H1 (cell line): ENCODE data around the gene WFDC11. TPM values are rescaled to one million over a fixed set of nuclear protein-coding genes. Genes with fewer than 3 reads are reported as not detected.

ENCODE experiments used
- CTCF ChIA-PET: fragments of 300-600 bp; sonication (Branson Sonifier 250); formaldehyde crosslinking; loops from one replicate; lab custom pipeline; 2021; ENCODE audit not compliant: partially characterized antibody; lab: Charles Lee
- POLR2A ChIA-PET: fragments of 300-600 bp; sonication (Branson Sonifier 250); formaldehyde crosslinking; loops from one replicate; lab custom pipeline; 2021; ENCODE audit warnings: inconsistent platforms; ENCODE audit not compliant: partially characterized antibody; lab: Charles Lee
- DNase-seq, 2 experiments: peaks; one replicate each; pipeline versions ENCODE4 v3.0.0 to v3.0.0-alpha.2; 2010 to 2022; ENCODE audit warnings: low spot score in 2 of 2, low read depth in 1 of 2, mixed read lengths in 1 of 2
- FAIRE-seq: peaks from 2 replicates; lab custom pipeline; 2011; peaks lifted over from hg19 to GRCh38; lab: Jason Lieb, UNC
- H2AFZ ChIP-seq: 2 replicates; pipeline ENCODE4 v1.8.1; 2012; ENCODE audit warnings: low read length, inconsistent platforms
- H2AK5ac ChIP-seq: 2 replicates; pipeline ENCODE4 v1.6.1; 2013; ENCODE audit warnings: low read depth, low read length
- H2BK120ac ChIP-seq: replicated peaks from 2 replicates; pipeline ENCODE3; 2013; ENCODE audit warnings: low read depth, low read length, inconsistent platforms
- H2BK12ac ChIP-seq: 2 replicates; pipeline ENCODE4 v1.6.1; 2013; ENCODE audit warnings: low read depth, low read length
- H2BK15ac ChIP-seq: 2 replicates; pipeline ENCODE4 v1.6.1; 2013; ENCODE audit warnings: low read length
- H2BK20ac ChIP-seq: 2 replicates; pipeline ENCODE4 v1.6.1; 2013; ENCODE audit warnings: low read length
- H2BK5ac ChIP-seq: 2 replicates; pipeline ENCODE4 v1.6.1; 2013; ENCODE audit warnings: low read depth, low read length
- H3K14ac ChIP-seq: 2 replicates; pipeline ENCODE4 v1.6.1; 2013; ENCODE audit warnings: inconsistent platforms; ENCODE audit not compliant: insufficient read length
- H3K18ac ChIP-seq: 2 replicates; pipeline ENCODE4 v1.6.1; 2013; ENCODE audit warnings: low read length; ENCODE audit errors: extremely low read depth
- H3K23ac ChIP-seq: 2 replicates; pipeline ENCODE4 v1.6.1; 2013; ENCODE audit warnings: inconsistent platforms; ENCODE audit not compliant: insufficient read length
- H3K23me2 ChIP-seq: 2 replicates; pipeline ENCODE4 v1.6.1; 2013; ENCODE audit warnings: low read depth, low read length
- H3K27ac ChIP-seq: 2 replicates; pipeline ENCODE4 v1.6.1; 2011; ENCODE audit warnings: low read depth, low read length, inconsistent platforms
- H3K27me3 ChIP-seq, 4 experiments: replicated peaks in 1 of 4; 1 replicate in 1 of 4; 2 replicates in 3 of 4; pipeline versions ENCODE4 v1.6.1 to v1.8.1; 2011 to 2013; ENCODE audit warnings: low read length in 3 of 4, mild to moderate bottlenecking in 3 of 4, inconsistent platforms in 2 of 4, mixed read lengths in 2 of 4, moderate library complexity in 1 of 4; ENCODE audit not compliant: control insufficient read depth in 3 of 4, insufficient read depth in 3 of 4; ENCODE audit errors: extremely low read depth in 1 of 4
- H3K36me3 ChIP-seq, 4 experiments: 2 replicates each; pipeline versions ENCODE4 v1.6.1 to v1.8.1; 2011 to 2013; ENCODE audit warnings: mild to moderate bottlenecking in 4 of 4, low read length in 3 of 4, moderate library complexity in 2 of 4, control low read depth in 1 of 4, inconsistent platforms in 1 of 4; ENCODE audit not compliant: insufficient read depth in 4 of 4, control insufficient read depth in 2 of 4
- H3K4ac ChIP-seq: replicated peaks from 2 replicates; pipeline ENCODE3; 2013; ENCODE audit warnings: low read length, low read depth, mixed read lengths, inconsistent platforms; ENCODE audit not compliant: insufficient read length
- H3K4me1 ChIP-seq, 4 experiments: replicated peaks in 1 of 4; 1 replicate in 1 of 4; 2 replicates in 3 of 4; pipeline versions ENCODE4 v1.6.1 to v1.8.1; 2011 to 2013; ENCODE audit warnings: low read length in 3 of 4, inconsistent platforms in 2 of 4, mixed read lengths in 1 of 4; ENCODE audit not compliant: insufficient read depth in 4 of 4, control insufficient read depth in 3 of 4
- H3K4me2 ChIP-seq, 2 experiments: 2 replicates each; pipeline versions ENCODE4 v1.6.1 to v1.8.1; 2011 to 2013; ENCODE audit warnings: low read depth in 2 of 2, low read length in 2 of 2, control low read depth in 1 of 2, inconsistent platforms in 1 of 2, mild to moderate bottlenecking in 1 of 2; ENCODE audit not compliant: insufficient read depth in 1 of 2
- H3K4me3 ChIP-seq, 4 experiments: fragments of 200-600, 300-600 bp in 1 of 4; sonication (generic), shearing (Covaris generic), sonication (Bioruptor Twin) in 1 of 4; 2 replicates each; pipeline versions ENCODE4 v1.5.1 to v1.8.1; 2011 to 2016; ENCODE audit warnings: low read length in 4 of 4, low read depth in 3 of 4, control low read depth in 2 of 4, inconsistent platforms in 2 of 4, mild to moderate bottlenecking in 2 of 4, mixed read lengths in 1 of 4, moderate library complexity in 1 of 4; ENCODE audit not compliant: insufficient read depth in 2 of 4; ENCODE audit errors: extremely low read depth in 1 of 4
- H3K56ac ChIP-seq: replicated peaks from 2 replicates; pipeline ENCODE3; 2013; ENCODE audit warnings: low read depth, mild to moderate bottlenecking, mixed read lengths, low read length, inconsistent platforms; ENCODE audit not compliant: insufficient read length
- H3K79me1 ChIP-seq: 2 replicates; pipeline ENCODE4 v1.6.1; 2013; ENCODE audit warnings: low read depth, low read length, control low read depth
- H3K79me2 ChIP-seq, 2 experiments: 2 replicates each; pipeline versions ENCODE4 v1.6.1 to v1.8.1; 2012 to 2013; ENCODE audit warnings: low read length in 2 of 2, mild to moderate bottlenecking in 2 of 2, inconsistent platforms in 1 of 2; ENCODE audit not compliant: insufficient read depth in 2 of 2, control insufficient read depth in 1 of 2
- H3K9ac ChIP-seq, 4 experiments: replicated peaks in 1 of 4; 1 replicate in 1 of 4; 2 replicates in 3 of 4; pipeline versions ENCODE4 v1.6.1 to v1.8.1; 2011 to 2013; ENCODE audit warnings: low read depth in 3 of 4, low read length in 3 of 4, control low read depth in 2 of 4, mild to moderate bottlenecking in 2 of 4, moderate library complexity in 2 of 4, inconsistent platforms in 1 of 4; ENCODE audit errors: extremely low read depth in 1 of 4
- H3K9me3 ChIP-seq, 2 experiments: 2 replicates each; pipeline versions ENCODE4 v1.6.1 to v1.8.1; 2012 to 2013; ENCODE audit warnings: mild to moderate bottlenecking in 2 of 2, moderate library complexity in 2 of 2, control low read depth in 1 of 2, inconsistent platforms in 1 of 2, low read depth in 1 of 2, low read length in 1 of 2, mixed read lengths in 1 of 2; ENCODE audit not compliant: insufficient read depth in 2 of 2
- H4K20me1 ChIP-seq, 2 experiments: replicated peaks in 1 of 2; 2 replicates each; pipeline versions ENCODE3 to v1.8.1; 2011 to 2013; ENCODE audit warnings: inconsistent platforms in 2 of 2, low read length in 2 of 2, mild to moderate bottlenecking in 1 of 2; ENCODE audit not compliant: insufficient read depth in 2 of 2, control insufficient read depth in 1 of 2
- H4K5ac ChIP-seq: 2 replicates; pipeline ENCODE4 v1.6.1; 2013; ENCODE audit warnings: low read length, low read depth, mixed read lengths, inconsistent platforms; ENCODE audit not compliant: insufficient read length
- H4K8ac ChIP-seq: 2 replicates; pipeline ENCODE4 v1.8.0; 2013; ENCODE audit warnings: mild to moderate bottlenecking, moderate library complexity, low read length, inconsistent platforms; ENCODE audit not compliant: insufficient read depth; ENCODE audit errors: extremely low read depth
- H4K91ac ChIP-seq: replicated peaks from 2 replicates; pipeline ENCODE3; 2013; ENCODE audit warnings: low read length, mixed read lengths, inconsistent platforms; ENCODE audit not compliant: insufficient read length
- WGBS, 2 experiments: shearing (Covaris generic) in 1 of 2; methylation state at CpG; one replicate each; pipeline versions ENCODE4 v1.1.6 to v1.1.7; 2013 to 2015; ENCODE audit warnings: low lambda C conversion rate in 2 of 2, mixed read lengths in 2 of 2, inconsistent platforms in 1 of 2, low coverage in 1 of 2, missing lambda C conversion rate in 1 of 2; ENCODE audit not compliant: insufficient replicate concordance in 2 of 2, insufficient coverage in 1 of 2, insufficient read length in 1 of 2; ENCODE audit errors: extremely low coverage in 1 of 2, missing lambda C conversion rate in 1 of 2; 5-methylcytosine and 5-hydroxymethylcytosine counted together
- polyA plus RNA-seq, 7 experiments: library from polyadenylated mRNA; depleted of rRNA in 3 of 7; stranded (reverse) in 5 of 7; unstranded in 2 of 7; fragments of >200 nt in 5 of 7; fragments of 200-250 nt in 2 of 7; gene quantifications; 1 replicate in 5 of 7; 2 replicates in 1 of 7; 4 replicates in 1 of 7; pipeline versions ENCODE4 v1.2.1 to v1.2.3, GENCODE V29; 2011 to 2013; ENCODE audit warnings: missing spikeins in 2 of 7, mixed read lengths in 2 of 7
- total RNA-seq: library from RNA; stranded (reverse); fragmentation: NEBNext Ultra II Directional; extraction: Animal tissue kit (Norgen Biotek cat#: 25700); gene quantifications from 2 replicates; pipeline ENCODE4 v1.2.1, GENCODE V29; 2021

Gene WFDC11
- total and polyA plus RNA-seq, 2 of the 8 experiments (the other 6 are each of a cell fraction or from before 2014, with no cell fraction given): not detected

DNA sequence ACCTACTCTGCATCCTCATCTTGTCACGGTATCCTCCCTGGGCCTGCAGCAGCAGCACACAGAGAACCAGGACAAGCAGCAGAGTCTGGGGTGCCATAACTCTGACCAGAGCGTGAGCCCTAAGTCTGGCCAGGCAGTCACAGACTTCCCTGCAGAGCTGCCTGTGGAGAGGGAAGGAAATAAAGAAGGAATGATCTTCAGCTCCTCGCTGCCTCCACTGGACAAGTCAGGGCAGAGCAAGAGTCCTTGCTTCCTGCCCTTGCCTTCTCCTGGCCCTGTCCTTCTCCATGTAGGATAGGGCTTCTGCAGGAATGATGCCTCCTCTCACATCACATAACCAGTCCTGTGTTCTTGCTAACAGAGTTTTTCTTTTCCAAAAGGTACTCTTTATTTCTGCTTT lies 15.9 kb upstream of the WFDC11 start:
- no peak overlapping the region for H3K4ac ChIP-seq
- H2BK20ac ChIP-seq: peak overlapping the region; percentile 27; the same call in 1 of the 2 replicates
- H3K79me1 ChIP-seq: no peaks in the 10 kb centered on the region
- H3K27me3 ChIP-seq: no peaks in the 10 kb centered on the region
- H3K14ac ChIP-seq: no peak overlapping the region
- ChIA-PET CTCF (interaction anchor here (0.6 to 1.9 kb wide), 15 partner anchors 9 to 147 kb away, joined by 3 to 8 read pairs (median 5); partner anchors contain the start of genes WFDC10A and WFDC13), POLR2A (no interaction called here)
- FAIRE-seq (peak; percentile 65), DNase-seq (peak; percentile 19 to 55)
- WGBS, 2 experiments: 76% methylated on average over 3 of the region's 3 CpGs; no CpG with 5 or more reads in 1 of the 2 experiments
- H3K23ac ChIP-seq: no peak overlapping the region
- no peak overlapping the region for H3K4me3 ChIP-seq
- H2BK12ac ChIP-seq: peak overlapping the region; percentile 78; the same call in 1 of the 2 replicates
- H2AK5ac ChIP-seq: no peak overlapping the region
- no peak overlapping the region; the same call in 1 of the 2 replicates for H2BK15ac ChIP-seq
- H3K56ac ChIP-seq: no peak overlapping the region
- H3K27ac ChIP-seq: no peak overlapping the region
- H4K5ac ChIP-seq: no peak overlapping the region
- H3K23me2 ChIP-seq: no peaks in the 10 kb centered on the region
- no peaks in the 10 kb centered on the region for H3K79me2 ChIP-seq
- no peak overlapping the region for H2BK120ac ChIP-seq
- no peaks in the 10 kb centered on the region for H3K36me3 ChIP-seq
- no peaks in the 10 kb centered on the region for H3K9me3 ChIP-seq
- no peaks in the 10 kb centered on the region for H3K4me1 ChIP-seq
- peak overlapping the region; percentile 19; the same call in 1 of the 2 replicates for H2BK5ac ChIP-seq
- no peak overlapping the region for H4K8ac ChIP-seq
- no peak overlapping the region for H3K4me2 ChIP-seq
- no peak overlapping the region for H2AFZ ChIP-seq
- peak overlapping the region; percentile 27; the same call in 1 of the 2 replicates for H3K18ac ChIP-seq
- H4K91ac ChIP-seq: no peak overlapping the region
- no peaks in the 10 kb centered on the region for H4K20me1 ChIP-seq
- H3K9ac ChIP-seq: no peak overlapping the region
